Body of pancreas (tissue), 4 donors: ENCODE results near the gene MKRN1. TPM values are rescaled to one million over a fixed set of nuclear protein-coding genes. Genes with fewer than 3 reads are reported as not detected.
"Not testable (repeated sequence)": the region's sequence is repeated elsewhere in the genome, so short reads cannot be mapped to it uniquely, and the experiment has no call there.

Experiments used
- ATAC-seq: fragments of 150-250 bp; one replicate; pipeline ENCODE4 v1.9.1; 2016
- DNase-seq, 4 donors: peaks; one replicate each; pipeline ENCODE4 v3.0.0-alpha.2; 2019
- H3K27ac ChIP-seq, 4 donors: fragments of 200-600 bp; sonication (generic); 1 replicate in 3 of 4; 2 replicates in 1 of 4; pipeline versions ENCODE4 v1.5.1 to v1.6.1; 2016 to 2019; ENCODE audit warnings: mild to moderate bottlenecking in 1 of 4, mixed read lengths in 1 of 4, moderate library complexity in 1 of 4
- H3K27me3 ChIP-seq, 2 donors: fragments of 200-600 bp; sonication (generic); one replicate each; pipeline ENCODE4 v1.6.0; 2016; ENCODE audit warnings: mild to moderate bottlenecking in 1 of 2
- H3K36me3 ChIP-seq, 2 donors: fragments of 200-600 bp; sonication (generic); replicated peaks in 1 of 2; 2 replicates each; pipeline ENCODE4 v1.5.1; 2016; ENCODE audit warnings: low read depth in 2 of 2; ENCODE audit not compliant: insufficient read depth in 1 of 2
- H3K4me1 ChIP-seq: fragments of 200-600 bp; sonication (generic); one replicate; pipeline ENCODE4 v1.6.0; 2016
- H3K4me3 ChIP-seq, 2 donors: fragments of 200-600 bp; sonication (generic); 1 replicate in 1 of 2; 2 replicates in 1 of 2; pipeline ENCODE4 v1.5.1; 2016 to 2019
- H3K9me3 ChIP-seq, 3 donors: fragments of 200-600 bp; sonication (generic); 1 replicate in 2 of 3; 2 replicates in 1 of 3; pipeline ENCODE4 v1.5.1; 2016
- CTCF ChIP-seq, 7 experiments: fragments of 450-650 bp in 4 of 7; fragments of 200-600 bp in 3 of 7; sonication (generic) in 3 of 7; IDR thresholded peaks; one replicate each; pipeline ENCODE4 v1.5.1; 2016 to 2019; ENCODE audit warnings: antibody characterized with exemption in 7 of 7
- POLR2A ChIP-seq, 3 donors: fragments of 450-650 bp; IDR thresholded peaks; one replicate each; pipeline ENCODE4 v1.6.1; 2016; ENCODE audit warnings: antibody characterized with exemption in 3 of 3, mild to moderate bottlenecking in 2 of 3
- WGBS, 2 donors: methylation state at CpG; one replicate each; pipeline ENCODE4 v1.1.5; 2017; 5-methylcytosine and 5-hydroxymethylcytosine counted together
- intact Hi-C: fragments of 100-400 bp; cut with DNase I; formaldehyde crosslinking; loops from one replicate; pipeline ENCODE4 v1.15.1; 2023
- total RNA-seq, 2 donors: library from RNA; depleted of rRNA; stranded (reverse); fragments of >200 nt; gene quantifications; one replicate each; pipeline ENCODE4 v1.1.0, GENCODE V29; 2016

MKRN1 gene
- total RNA-seq, 2 donors from 2014 or later = 29.7 to 46.2 TPM

- TF ChIP-seq CTCF (IDR thresholded peaks at IDR 0.05) = no peak
- TF ChIP-seq POLR2A (IDR thresholded peaks at IDR 0.05) = no peak
- Histone ChIP-seq H3K27ac (no peak overlapping the region), H3K36me3 (no peaks in the 10 kb centered on the region), H3K4me3 (no peak overlapping the region), H3K4me1 (peaks cover 16% of the 10 kb centered on the region), H3K27me3 (no peaks in the 10 kb centered on the region), H3K9me3 (no peaks in the 10 kb centered on the region)
- DNase-seq = no peak
- WGBS, 2 donors = 97 to 100% methylated on average over 3 of the region's 3 CpGs
- no peak for ATAC-seq
- intact Hi-C loops = no loop called here
These were observed 55.8 kb downstream of the MKRN1 start for GRCh38 chr7:140423501-140423900.

GRCh38 chr7:140421521-140421920 lies 57.8 kb downstream of the MKRN1 start:
- 94 to 98% methylated on average over 2 of the region's 2 CpGs for WGBS, 2 donors
- H3K27ac ChIP-seq = no peak overlapping the region
- no peaks in the 10 kb centered on the region for H3K36me3 ChIP-seq
- peaks cover 33% of the 10 kb centered on the region for H3K4me1 ChIP-seq
- intact Hi-C loops = no loop called here
- no peaks in the 10 kb centered on the region for H3K27me3 ChIP-seq
- no peak overlapping the region for H3K4me3 ChIP-seq
- TF ChIP-seq CTCF (IDR thresholded peaks at IDR 0.05) (no peak), POLR2A (IDR thresholded peaks at IDR 0.05) (no peak)
- DNase-seq = no peak
- ATAC-seq = no peak
- no peaks in the 10 kb centered on the region for H3K9me3 ChIP-seq

- H3K9me3 ChIP-seq = no peaks in the 10 kb centered on the region
- no peaks in the 10 kb centered on the region for H3K36me3 ChIP-seq
- no peak for TF ChIP-seq CTCF (IDR thresholded peaks at IDR 0.05)
- H3K27me3 ChIP-seq = no peaks in the 10 kb centered on the region
- peak overlapping the region in 3 of 4 donors; percentile 50 to 64 (median 57) for H3K27ac ChIP-seq
- peaks cover 60% of the 10 kb centered on the region for H3K4me1 ChIP-seq
- no peak for DNase-seq
- H3K4me3 ChIP-seq = no peak overlapping the region
- peak; percentile 3 for ATAC-seq
- intact Hi-C loops = no loop called here
- WGBS, 2 donors = 64 to 67% methylated on average over 4 of the region's 4 CpGs
These were observed 60.7 kb downstream of the MKRN1 start for GRCh38 chr7:140418653-140419052.

GRCh38 chr7:140418156-140418472 lies 61.2 kb downstream of the MKRN1 start:
- Histone ChIP-seq H3K27ac (peak overlapping the region in 3 of 4 donors; percentile 64 to 84 (median 82)), H3K4me1 (peaks cover 60% of the 10 kb centered on the region)
- H3K9me3 ChIP-seq, H3K4me3 ChIP-seq, H3K36me3 ChIP-seq, intact Hi-C loops, H3K27me3 ChIP-seq: not testable (repeated sequence)
- peak; percentile 93 for ATAC-seq
- 52 to 57% methylated on average over 5 of the region's 5 CpGs for WGBS, 2 donors
- DNase-seq = peak; percentile 86 to 94 (median 93)

- H3K27ac ChIP-seq = peak overlapping the region; percentile 64 to 84 (median 78)
- H3K36me3 ChIP-seq = peaks cover 0 to 4% of the 10 kb centered on the region in 2 donors
- DNase-seq (peak in 2 of 4 donors; percentile 16 to 18), ATAC-seq (peak; percentile 27)
- no peak overlapping the region for H3K4me3 ChIP-seq
- intact Hi-C loops = no loop called here
- no peak for TF ChIP-seq POLR2A (IDR thresholded peaks at IDR 0.05)
- no peak for TF ChIP-seq CTCF (IDR thresholded peaks at IDR 0.05)
- H3K4me1 ChIP-seq = peaks cover 60% of the 10 kb centered on the region
- H3K27me3 ChIP-seq = no peaks in the 10 kb centered on the region
- no peaks in the 10 kb centered on the region for H3K9me3 ChIP-seq
- 52 to 59% methylated on average over 8 of the region's 8 CpGs for WGBS, 2 donors
These were observed 61.7 kb downstream of the MKRN1 start for GRCh38 chr7:140417456-140418155.
